ENCODE results near the gene ZNF32.

Gene ZNF32

DNA sequence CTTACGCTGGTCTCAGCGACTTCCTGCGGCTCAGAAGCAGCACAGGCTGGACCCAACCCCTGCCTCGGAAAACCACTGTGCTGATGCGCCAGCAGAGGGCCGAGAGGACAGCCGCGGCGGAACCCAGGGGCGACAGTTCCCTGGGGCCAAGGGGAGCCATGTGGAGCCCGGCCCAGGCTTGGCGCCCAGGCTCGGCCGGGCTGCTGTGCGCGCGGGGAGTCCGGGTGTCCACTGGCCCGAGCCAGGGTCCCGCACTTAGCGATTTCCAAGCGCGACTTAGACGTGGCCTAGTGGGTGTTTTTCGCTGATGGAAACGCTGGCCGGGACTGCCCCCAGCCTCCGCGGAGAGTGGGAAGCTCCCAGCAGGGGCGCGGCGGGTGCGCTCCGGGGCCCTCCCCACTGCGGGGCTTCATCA, 18.6 kb upstream of the ZNF32 start:
- H3K27ac ChIP-seq (ENCODE audit: low read length) = no peak overlapping the region
- no peaks in the 10 kb centered on the region for H3K36me3 ChIP-seq (ENCODE audit: control insufficient read depth in 2 of 2, insufficient read depth in 2 of 2, low read length in 2 of 2)
- no peak overlapping the region for H3K9ac ChIP-seq (ENCODE audit: low read length in 2 of 2)
- peaks cover 2% of the 10 kb centered on the region for H3K4me1 ChIP-seq (ENCODE audit: control insufficient read depth, insufficient read depth, low read length)
- H3K4me3 ChIP-seq (ENCODE audit: low read length in 2 of 2) = peak overlapping the region in 1 of 2 donors; percentile 15
- H3K9me3 ChIP-seq (ENCODE audit: control insufficient read depth in 2 of 2, low read length in 2 of 2) = peaks cover 0 to 3% of the 10 kb centered on the region in 2 donors
- H3K27me3 ChIP-seq (ENCODE audit: control insufficient read depth in 1 of 2, insufficient read depth in 2 of 2, low read length in 2 of 2) = peaks cover 20 to 30% of the 10 kb centered on the region in 2 donors

DNA sequence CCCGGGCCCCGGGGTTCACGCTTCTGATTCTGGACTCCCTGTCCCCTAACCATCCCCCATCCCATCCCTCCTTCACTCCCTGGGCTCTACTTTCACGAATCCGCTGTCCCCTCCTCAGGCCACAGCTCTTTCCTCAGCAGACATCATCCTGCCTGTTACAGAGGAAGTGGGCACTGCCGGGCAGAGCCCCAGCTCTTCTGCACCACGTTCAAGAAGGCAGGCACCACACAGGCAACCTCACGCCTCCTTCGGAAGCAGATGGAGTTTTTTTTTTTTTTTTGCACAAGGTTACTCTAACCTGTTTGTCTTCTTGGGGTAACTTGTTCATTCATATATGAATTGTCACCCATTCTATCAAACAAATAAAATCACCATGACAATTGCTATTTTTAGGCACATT, 17.9 kb upstream of the ZNF32 start:
- Histone ChIP-seq H3K4me1 (ENCODE audit: control insufficient read depth, insufficient read depth, low read length) (no peaks in the 10 kb centered on the region), H3K9ac (ENCODE audit: low read length in 2 of 2) (no peak overlapping the region), H3K36me3 (ENCODE audit: control insufficient read depth in 2 of 2, insufficient read depth in 2 of 2, low read length in 2 of 2) (no peaks in the 10 kb centered on the region), H3K4me3 (ENCODE audit: low read length in 2 of 2) (no peak overlapping the region), H3K27me3 (ENCODE audit: control insufficient read depth in 1 of 2, insufficient read depth in 2 of 2, low read length in 2 of 2) (peaks cover 20 to 30% of the 10 kb centered on the region in 2 donors), H3K27ac (ENCODE audit: low read length) (no peak overlapping the region), H3K9me3 (ENCODE audit: control insufficient read depth in 2 of 2, low read length in 2 of 2) (peaks cover 0 to 3% of the 10 kb centered on the region in 2 donors)

DNA sequence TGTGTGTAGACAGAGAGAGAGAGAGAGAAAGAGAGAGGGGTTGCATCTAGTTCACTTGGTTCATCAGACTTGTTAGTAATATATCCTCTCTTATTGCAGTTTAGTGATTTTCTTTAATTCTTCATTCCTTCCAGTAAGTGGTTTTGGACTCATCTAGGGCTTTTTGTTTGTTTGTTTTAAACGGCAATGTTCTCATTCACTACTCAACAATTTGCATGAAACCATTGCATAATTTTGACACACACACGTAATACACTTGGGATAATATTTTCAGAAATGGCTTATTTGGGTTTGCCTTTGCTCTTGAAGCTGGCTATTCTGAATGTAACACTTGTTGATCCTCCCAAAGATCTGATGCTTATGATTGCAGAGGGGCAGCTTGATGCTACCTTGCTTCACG, 16.4 kb upstream of the ZNF32 start:
- Histone ChIP-seq H3K27me3 (ENCODE audit: control insufficient read depth in 1 of 2, insufficient read depth in 2 of 2, low read length in 2 of 2) (peaks cover 13 to 24% of the 10 kb centered on the region in 2 donors), H3K36me3 (ENCODE audit: control insufficient read depth in 2 of 2, insufficient read depth in 2 of 2, low read length in 2 of 2) (no peaks in the 10 kb centered on the region), H3K27ac (ENCODE audit: low read length) (no peak overlapping the region), H3K4me1 (ENCODE audit: control insufficient read depth, insufficient read depth, low read length) (no peaks in the 10 kb centered on the region), H3K4me3 (ENCODE audit: low read length in 2 of 2) (no peak overlapping the region), H3K9ac (ENCODE audit: low read length in 2 of 2) (no peak overlapping the region), H3K9me3 (ENCODE audit: control insufficient read depth in 2 of 2, low read length in 2 of 2) (peaks cover 0 to 3% of the 10 kb centered on the region in 2 donors)

DNA sequence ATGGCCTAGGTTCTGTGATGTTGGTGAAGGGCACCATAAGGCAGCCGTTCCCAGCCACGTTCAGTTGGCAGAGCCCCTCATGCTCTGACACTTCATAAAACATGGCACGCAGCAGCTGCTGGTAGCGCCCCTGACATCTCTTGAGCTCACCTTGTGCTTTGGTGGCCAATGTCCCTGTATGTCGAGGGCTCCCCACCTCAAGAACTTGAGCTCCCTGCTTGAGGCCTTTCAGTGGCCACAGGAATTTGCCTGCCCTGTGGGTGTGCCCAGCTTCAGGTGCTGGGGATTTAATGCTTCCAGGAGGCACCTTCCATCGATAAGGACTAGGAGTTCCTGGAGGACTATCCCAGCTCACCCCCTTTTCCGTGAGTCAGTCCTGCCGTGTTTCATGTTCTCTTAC, 9.5 kb upstream of the ZNF32 start:
- H3K9me3 ChIP-seq (ENCODE audit: control insufficient read depth in 2 of 2, low read length in 2 of 2) = no peaks in the 10 kb centered on the region
- no peaks in the 10 kb centered on the region for H3K36me3 ChIP-seq (ENCODE audit: control insufficient read depth in 2 of 2, insufficient read depth in 2 of 2, low read length in 2 of 2)
- H3K9ac ChIP-seq (ENCODE audit: low read length in 2 of 2) = no peak overlapping the region
- H3K27me3 ChIP-seq (ENCODE audit: control insufficient read depth in 1 of 2, insufficient read depth in 2 of 2, low read length in 2 of 2) = no peaks in the 10 kb centered on the region
- H3K4me1 ChIP-seq (ENCODE audit: control insufficient read depth, insufficient read depth, low read length) = no peaks in the 10 kb centered on the region
- no peak overlapping the region for H3K4me3 ChIP-seq (ENCODE audit: low read length in 2 of 2)
- no peak overlapping the region for H3K27ac ChIP-seq (ENCODE audit: low read length)

DNA sequence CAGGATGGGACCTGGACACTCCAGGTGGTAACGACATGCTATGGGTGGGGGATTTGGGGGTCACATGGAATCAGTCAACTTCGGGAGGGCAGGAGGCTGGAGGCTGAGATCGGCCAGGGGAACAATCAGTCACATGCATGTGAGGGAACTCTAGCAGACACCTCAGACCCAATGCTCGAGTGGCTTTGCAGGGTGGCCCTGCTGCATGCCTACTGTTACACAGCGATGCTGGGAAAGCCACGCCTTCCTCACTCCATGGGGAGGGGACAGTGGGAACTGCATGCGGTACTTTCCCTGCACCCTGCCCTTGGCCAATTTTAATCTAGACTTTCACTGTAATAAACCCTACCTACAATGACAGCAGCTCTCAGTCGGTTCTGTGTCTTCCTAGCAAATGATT, 6.6 kb upstream of the ZNF32 start:
- Histone ChIP-seq H3K27me3 (ENCODE audit: control insufficient read depth in 1 of 2, insufficient read depth in 2 of 2, low read length in 2 of 2) (no peaks in the 10 kb centered on the region), H3K27ac (ENCODE audit: low read length) (no peak overlapping the region), H3K9me3 (ENCODE audit: control insufficient read depth in 2 of 2, low read length in 2 of 2) (no peaks in the 10 kb centered on the region), H3K9ac (ENCODE audit: low read length in 2 of 2) (no peak overlapping the region), H3K36me3 (ENCODE audit: control insufficient read depth in 2 of 2, insufficient read depth in 2 of 2, low read length in 2 of 2) (no peaks in the 10 kb centered on the region), H3K4me3 (ENCODE audit: low read length in 2 of 2) (no peak overlapping the region), H3K4me1 (ENCODE audit: control insufficient read depth, insufficient read depth, low read length) (no peaks in the 10 kb centered on the region)

DNA sequence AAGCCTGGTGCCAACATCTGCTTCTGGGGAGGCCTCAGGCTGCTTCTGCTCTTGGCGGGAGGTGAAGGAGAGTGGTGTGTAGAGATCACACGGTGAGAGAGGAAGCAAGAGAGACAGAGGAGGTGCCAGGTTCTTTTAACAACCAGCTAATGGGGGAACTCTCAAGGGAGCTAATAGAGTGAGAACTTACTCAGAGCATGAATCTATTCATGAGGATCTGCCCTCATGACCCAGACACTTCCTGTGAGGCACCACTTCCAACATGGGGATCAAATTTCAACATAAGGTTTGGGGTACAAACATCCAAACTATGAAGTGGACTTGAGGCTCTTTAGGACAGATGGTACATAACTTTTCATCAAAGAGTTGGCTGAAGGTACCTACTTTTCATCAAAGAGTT, 5.1 kb upstream of the ZNF32 start:
- H3K27me3 ChIP-seq (ENCODE audit: control insufficient read depth in 1 of 2, insufficient read depth in 2 of 2, low read length in 2 of 2) = no peaks in the 10 kb centered on the region

DNA sequence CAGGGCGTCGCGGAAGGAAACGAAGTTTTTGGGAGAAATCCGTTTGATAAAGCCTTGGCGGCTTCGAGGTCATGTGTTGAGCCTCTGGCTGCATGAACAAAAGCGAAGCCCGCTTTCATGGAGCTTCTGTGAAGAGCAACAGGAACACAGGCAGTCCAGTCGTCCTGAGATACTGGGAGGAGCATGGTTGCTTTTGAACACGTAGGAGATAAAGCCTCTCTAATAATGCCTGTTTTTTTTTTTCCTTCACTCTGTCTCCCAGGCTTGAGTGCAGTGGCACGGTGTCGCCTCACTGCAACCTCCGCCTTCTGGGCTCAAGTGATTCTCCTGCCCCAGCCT, 473 bp upstream of the ZNF32 start:
- peaks cover 19 to 20% of the 10 kb centered on the region in 2 donors for H3K36me3 ChIP-seq (ENCODE audit: control insufficient read depth in 2 of 2, insufficient read depth in 2 of 2, low read length in 2 of 2)
- peak overlapping the region; percentile 86 to 89 for H3K4me3 ChIP-seq (ENCODE audit: low read length in 2 of 2)
- peak overlapping the region; percentile 62 for H3K27ac ChIP-seq (ENCODE audit: low read length)
- no peaks in the 10 kb centered on the region for H3K27me3 ChIP-seq (ENCODE audit: control insufficient read depth in 1 of 2, insufficient read depth in 2 of 2, low read length in 2 of 2)
- H3K9me3 ChIP-seq (ENCODE audit: control insufficient read depth in 2 of 2, low read length in 2 of 2) = peaks cover 20 to 23% of the 10 kb centered on the region in 2 donors
- H3K4me1 ChIP-seq (ENCODE audit: control insufficient read depth, insufficient read depth, low read length) = peaks cover 21% of the 10 kb centered on the region
- peak overlapping the region; percentile 75 to 84 for H3K9ac ChIP-seq (ENCODE audit: low read length in 2 of 2)

More for the DNA sequence above, 5.1 kb upstream of the ZNF32 start:
- H3K36me3 ChIP-seq (ENCODE audit: control insufficient read depth in 2 of 2, insufficient read depth in 2 of 2, low read length in 2 of 2) = no peaks in the 10 kb centered on the region
- no peak overlapping the region for H3K27ac ChIP-seq (ENCODE audit: low read length)
- H3K4me3 ChIP-seq (ENCODE audit: low read length in 2 of 2) = no peak overlapping the region
- peaks cover 11% of the 10 kb centered on the region for H3K4me1 ChIP-seq (ENCODE audit: control insufficient read depth, insufficient read depth, low read length)
- H3K9me3 ChIP-seq (ENCODE audit: control insufficient read depth in 2 of 2, low read length in 2 of 2) = no peaks in the 10 kb centered on the region
- no peak overlapping the region for H3K9ac ChIP-seq (ENCODE audit: low read length in 2 of 2)

DNA sequence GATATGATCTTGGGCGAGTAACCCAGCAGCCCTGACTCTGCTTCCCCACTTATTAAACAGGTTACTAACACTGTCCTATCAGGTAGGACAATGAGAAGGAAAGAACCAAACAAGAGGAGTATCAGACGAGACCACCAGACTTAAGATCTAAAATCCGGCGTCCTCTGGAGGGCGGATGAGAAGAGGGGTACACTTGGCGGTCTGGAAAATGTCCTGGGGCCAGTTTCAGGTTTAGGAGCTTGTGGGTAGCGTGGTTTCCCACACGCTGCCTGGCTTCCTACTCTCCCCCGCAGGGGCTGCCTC, 635 bp downstream of the ZNF32 start:
- Histone ChIP-seq H3K27me3 (ENCODE audit: control insufficient read depth in 1 of 2, insufficient read depth in 2 of 2, low read length in 2 of 2) (no peaks in the 10 kb centered on the region), H3K27ac (ENCODE audit: low read length) (no peak overlapping the region), H3K36me3 (ENCODE audit: control insufficient read depth in 2 of 2, insufficient read depth in 2 of 2, low read length in 2 of 2) (peaks cover 30% of the 10 kb centered on the region in 2 donors), H3K4me1 (ENCODE audit: control insufficient read depth, insufficient read depth, low read length) (peaks cover 21% of the 10 kb centered on the region), H3K9ac (ENCODE audit: low read length in 2 of 2) (peak overlapping the region; percentile 75 to 84), H3K4me3 (ENCODE audit: low read length in 2 of 2) (peak overlapping the region; percentile 86 to 89), H3K9me3 (ENCODE audit: control insufficient read depth in 2 of 2, low read length in 2 of 2) (peaks cover 30 to 33% of the 10 kb centered on the region in 2 donors)

DNA sequence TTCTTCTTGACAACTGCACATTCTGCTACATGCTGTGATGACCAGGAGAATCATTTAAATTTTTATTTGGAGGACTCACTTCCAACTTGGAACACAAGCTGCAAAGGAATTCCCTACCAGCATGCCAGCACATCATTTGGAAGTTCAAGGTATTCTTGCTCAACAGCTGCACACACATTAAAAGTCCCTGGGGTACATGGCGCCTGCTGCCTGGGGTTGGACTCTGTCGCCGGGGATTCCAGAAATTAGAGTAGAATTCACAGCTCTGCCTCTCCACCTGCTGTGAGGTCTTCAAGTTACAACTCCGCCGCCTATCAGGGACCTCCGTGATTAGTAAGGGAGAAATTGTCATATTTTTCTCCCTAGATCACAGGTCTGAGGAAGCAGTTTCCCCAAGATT, 1.1 kb downstream of the ZNF32 start:
- H3K36me3 ChIP-seq (ENCODE audit: control insufficient read depth in 2 of 2, insufficient read depth in 2 of 2, low read length in 2 of 2) = peaks cover 33% of the 10 kb centered on the region in 2 donors
- H3K4me1 ChIP-seq (ENCODE audit: control insufficient read depth, insufficient read depth, low read length) = peaks cover 21% of the 10 kb centered on the region
- H3K9ac ChIP-seq (ENCODE audit: low read length in 2 of 2) = peak overlapping the region in 1 of 2 donors; percentile 84
- peak overlapping the region; percentile 86 to 89 for H3K4me3 ChIP-seq (ENCODE audit: low read length in 2 of 2)
- no peaks in the 10 kb centered on the region for H3K27me3 ChIP-seq (ENCODE audit: control insufficient read depth in 1 of 2, insufficient read depth in 2 of 2, low read length in 2 of 2)
- no peak overlapping the region for H3K27ac ChIP-seq (ENCODE audit: low read length)
- H3K9me3 ChIP-seq (ENCODE audit: control insufficient read depth in 2 of 2, low read length in 2 of 2) = peaks cover 35% of the 10 kb centered on the region in 2 donors

DNA sequence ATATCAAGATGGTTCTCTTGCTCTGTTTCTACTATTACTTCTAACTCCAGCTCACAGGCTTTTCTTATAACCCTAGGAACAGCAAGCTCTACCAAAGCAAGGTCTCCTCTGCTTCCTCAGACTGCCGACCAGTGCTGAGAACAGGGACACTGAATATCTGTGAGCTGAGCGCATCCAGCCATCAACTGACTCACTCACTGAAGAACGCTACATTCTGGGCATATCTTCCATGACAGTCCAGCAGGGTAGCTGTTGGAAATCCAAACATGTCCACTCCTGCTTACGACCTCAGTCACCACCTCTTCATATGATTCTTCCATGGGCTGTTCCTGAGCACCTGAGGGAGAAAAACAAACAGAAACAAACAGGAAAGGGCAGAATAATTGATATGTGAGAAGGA, 2.8 kb downstream of the ZNF32 start:
- Histone ChIP-seq H3K27me3 (ENCODE audit: control insufficient read depth in 1 of 2, insufficient read depth in 2 of 2, low read length in 2 of 2) (no peaks in the 10 kb centered on the region), H3K4me1 (ENCODE audit: control insufficient read depth, insufficient read depth, low read length) (peaks cover 21% of the 10 kb centered on the region), H3K27ac (ENCODE audit: low read length) (no peak overlapping the region), H3K9me3 (ENCODE audit: control insufficient read depth in 2 of 2, low read length in 2 of 2) (peaks cover 46 to 50% of the 10 kb centered on the region in 2 donors), H3K9ac (ENCODE audit: low read length in 2 of 2) (no peak overlapping the region), H3K4me3 (ENCODE audit: low read length in 2 of 2) (peak overlapping the region in 1 of 2 donors; percentile 37), H3K36me3 (ENCODE audit: control insufficient read depth in 2 of 2, insufficient read depth in 2 of 2, low read length in 2 of 2) (peaks cover 33 to 37% of the 10 kb centered on the region in 2 donors)

DNA sequence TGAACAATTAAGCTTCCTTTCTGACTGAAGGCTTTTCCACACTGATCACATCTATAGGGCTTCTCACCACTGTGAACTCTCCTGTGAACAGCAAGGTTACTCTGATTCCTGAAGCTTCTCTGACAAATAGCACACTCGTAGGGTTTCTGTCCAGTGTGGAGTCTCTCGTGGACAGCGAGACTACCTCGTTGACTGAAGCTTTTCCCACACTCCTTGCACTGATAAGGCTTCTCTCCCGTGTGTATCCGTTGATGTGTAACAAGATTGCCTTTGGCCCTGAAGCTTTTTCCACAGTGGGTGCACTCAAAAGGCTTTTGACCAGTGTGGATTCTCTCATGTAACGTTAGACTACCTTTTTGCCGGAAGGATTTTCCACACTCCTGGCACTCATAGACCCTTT, 4.4 kb downstream of the ZNF32 start:
- no peak overlapping the region for H3K9ac ChIP-seq (ENCODE audit: low read length in 2 of 2)
- no peak overlapping the region for H3K27ac ChIP-seq (ENCODE audit: low read length)
- no peaks in the 10 kb centered on the region for H3K27me3 ChIP-seq (ENCODE audit: control insufficient read depth in 1 of 2, insufficient read depth in 2 of 2, low read length in 2 of 2)
- peaks cover 33 to 37% of the 10 kb centered on the region in 2 donors for H3K36me3 ChIP-seq (ENCODE audit: control insufficient read depth in 2 of 2, insufficient read depth in 2 of 2, low read length in 2 of 2)
- H3K4me3 ChIP-seq (ENCODE audit: low read length in 2 of 2) = peak overlapping the region in 1 of 2 donors; percentile 61
- peaks cover 16% of the 10 kb centered on the region for H3K4me1 ChIP-seq (ENCODE audit: control insufficient read depth, insufficient read depth, low read length)
- H3K9me3 ChIP-seq (ENCODE audit: control insufficient read depth in 2 of 2, low read length in 2 of 2) = peaks cover 46 to 50% of the 10 kb centered on the region in 2 donors
